HCT116 (cell line): Measurements from ENCODE around the gene CLCN1.
A peak's percentile ranks its signal among the peaks of the same experiment; 100 is the strongest.

ENCODE experiments used
- CEBPB ChIP-seq: IDR thresholded peaks from 2 replicates; pipeline ENCODE4 v1.6.1; 2012; ENCODE audit warnings: low read depth
- EGR1 ChIP-seq: IDR thresholded peaks from 2 replicates; pipeline ENCODE4 v1.6.1; 2012; ENCODE audit warnings: low read depth
- EZH2 ChIP-seq: fragments of 200-600 bp; sonication (generic); IDR thresholded peaks from 2 replicates; pipeline ENCODE4 v1.6.1; 2017; ENCODE audit warnings: antibody characterized with exemption, mixed run types
- EZH2phosphoT487 ChIP-seq: fragments of 200-600 bp; IDR thresholded peaks from 2 replicates; pipeline ENCODE4 v1.6.1; 2018; ENCODE audit warnings: antibody characterized with exemption, borderline replicate concordance
- POLR2A ChIP-seq: IDR thresholded peaks from 2 replicates; pipeline ENCODE4 v1.7.0; 2011; ENCODE audit warnings: borderline replicate concordance; ENCODE audit not compliant: insufficient read depth, insufficient read length; ENCODE audit errors: extremely low read depth
- POLR2AphosphoS5 ChIP-seq: IDR thresholded peaks from 2 replicates; pipeline ENCODE4 v1.6.1; 2011; ENCODE audit warnings: mild to moderate bottlenecking, low read depth, low read length, moderate library complexity
- SP1 ChIP-seq: IDR thresholded peaks from 2 replicates; pipeline ENCODE4 v1.6.1; 2012; ENCODE audit warnings: low read depth
- SRF ChIP-seq: IDR thresholded peaks from 2 replicates; pipeline ENCODE4 v1.6.1; 2012; ENCODE audit warnings: low read depth
- ZFX ChIP-seq: fragments of 450-650 bp; IDR thresholded peaks from 2 replicates; pipeline ENCODE4 v1.6.1; 2017
- ZNF274 ChIP-seq: fragments of 200-500 bp; sonication (Bioruptor generic); IDR thresholded peaks from 2 replicates; pipeline ENCODE4 v1.6.1; 2014; ENCODE audit warnings: mild to moderate bottlenecking, low read depth, low read length, inconsistent platforms
- TF ChIP-seq, protein P1 (sequence below), 3 experiments: fragments of 200-600 bp in 1 of 3; sonication (generic) in 1 of 3; IDR thresholded peaks in 2 of 3; conservative IDR thresholded peaks in 1 of 3; 2 replicates each; pipeline ENCODE4 v1.5.1; 2012 to 2017; ENCODE audit warnings: low read depth in 2 of 3, low read length in 2 of 3, antibody characterized with exemption in 1 of 3, borderline replicate concordance in 1 of 3, control low read depth in 1 of 3, mild to moderate bottlenecking in 1 of 3, mixed read lengths in 1 of 3, mixed run types in 1 of 3, moderate library complexity in 1 of 3; ENCODE audit not compliant: insufficient read depth in 1 of 3
- TF ChIP-seq, protein P2 (sequence below): IDR thresholded peaks from 2 replicates; pipeline ENCODE4 v1.6.1; 2012
- TF ChIP-seq, protein P3 (sequence below): IDR thresholded peaks from 2 replicates; pipeline ENCODE4 v1.6.1; 2012

DNA sequence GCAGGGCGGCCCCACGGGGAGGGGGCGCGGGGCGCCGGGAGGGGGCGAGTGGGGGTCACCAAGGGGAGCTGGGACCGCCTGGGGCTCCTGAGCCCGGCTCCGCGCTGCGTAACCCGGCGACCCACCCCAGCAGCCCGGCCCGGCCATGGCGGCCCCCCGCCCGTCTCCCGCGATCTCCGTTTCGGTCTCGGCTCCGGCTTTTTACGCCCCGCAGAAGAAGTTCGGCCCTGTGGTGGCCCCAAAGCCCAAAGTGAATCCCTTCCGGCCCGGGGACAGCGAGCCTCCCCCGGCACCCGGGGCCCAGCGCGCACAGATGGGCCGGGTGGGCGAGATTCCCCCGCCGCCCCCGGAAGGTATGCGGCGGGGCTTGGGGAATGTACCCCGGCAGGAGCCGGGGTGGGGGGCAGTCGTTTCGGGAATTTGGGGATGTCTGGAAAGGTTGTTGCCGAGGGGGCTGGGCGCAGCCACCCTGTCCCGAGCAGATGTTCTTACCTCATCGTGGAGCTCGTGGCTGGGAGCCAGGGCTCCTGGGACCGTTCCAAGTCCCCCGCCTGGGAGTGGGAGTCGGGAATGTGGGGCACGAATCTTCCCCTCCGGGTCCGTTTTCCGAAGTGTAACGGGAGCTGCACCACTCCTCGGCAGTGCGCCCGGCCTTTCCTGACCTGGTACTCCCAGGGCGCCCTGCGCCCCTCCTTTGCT is 65.7 kb downstream of the CLCN1 start:
- TF ChIP-seq, protein P1, sequence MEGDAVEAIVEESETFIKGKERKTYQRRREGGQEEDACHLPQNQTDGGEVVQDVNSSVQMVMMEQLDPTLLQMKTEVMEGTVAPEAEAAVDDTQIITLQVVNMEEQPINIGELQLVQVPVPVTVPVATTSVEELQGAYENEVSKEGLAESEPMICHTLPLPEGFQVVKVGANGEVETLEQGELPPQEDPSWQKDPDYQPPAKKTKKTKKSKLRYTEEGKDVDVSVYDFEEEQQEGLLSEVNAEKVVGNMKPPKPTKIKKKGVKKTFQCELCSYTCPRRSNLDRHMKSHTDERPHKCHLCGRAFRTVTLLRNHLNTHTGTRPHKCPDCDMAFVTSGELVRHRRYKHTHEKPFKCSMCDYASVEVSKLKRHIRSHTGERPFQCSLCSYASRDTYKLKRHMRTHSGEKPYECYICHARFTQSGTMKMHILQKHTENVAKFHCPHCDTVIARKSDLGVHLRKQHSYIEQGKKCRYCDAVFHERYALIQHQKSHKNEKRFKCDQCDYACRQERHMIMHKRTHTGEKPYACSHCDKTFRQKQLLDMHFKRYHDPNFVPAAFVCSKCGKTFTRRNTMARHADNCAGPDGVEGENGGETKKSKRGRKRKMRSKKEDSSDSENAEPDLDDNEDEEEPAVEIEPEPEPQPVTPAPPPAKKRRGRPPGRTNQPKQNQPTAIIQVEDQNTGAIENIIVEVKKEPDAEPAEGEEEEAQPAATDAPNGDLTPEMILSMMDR (IDR thresholded peaks at IDR 0.05 in 2 of 3, conservative IDR thresholded peaks at IDR 0.05 in 1 of 3; ENCODE audit: borderline replicate concordance in 1 of 3, insufficient read depth in 1 of 3, low read depth in 2 of 3, low read length in 2 of 3) = no peak
- TF ChIP-seq POLR2A (no peak), EZH2 (no peak), SP1 (no peak), POLR2AphosphoS5 (peak; percentile 42; the same call in 1 of the 2 replicates), ZFX (peak; percentile 44; the same call in 1 of the 2 replicates), CEBPB (no peak), SRF (no peak), ZNF274 (no peak), EZH2phosphoT487 (no peak), EGR1 (no peak)
- TF ChIP-seq, protein P2, sequence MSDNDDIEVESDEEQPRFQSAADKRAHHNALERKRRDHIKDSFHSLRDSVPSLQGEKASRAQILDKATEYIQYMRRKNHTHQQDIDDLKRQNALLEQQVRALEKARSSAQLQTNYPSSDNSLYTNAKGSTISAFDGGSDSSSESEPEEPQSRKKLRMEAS = no peak
- TF ChIP-seq, protein P3, sequence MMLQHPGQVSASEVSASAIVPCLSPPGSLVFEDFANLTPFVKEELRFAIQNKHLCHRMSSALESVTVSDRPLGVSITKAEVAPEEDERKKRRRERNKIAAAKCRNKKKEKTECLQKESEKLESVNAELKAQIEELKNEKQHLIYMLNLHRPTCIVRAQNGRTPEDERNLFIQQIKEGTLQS = no peak
